Effector memory CD4-positive, alpha-beta T cell (primary cell): Measurements from ENCODE around the gene GPC6.

Source experiments
- DNase-seq, 3 donors: peaks; one replicate each; pipeline ENCODE4 v3.0.0-alpha.2; 2020
- H3K27ac ChIP-seq: 2 replicates; pipeline ENCODE4 v1.7.0; 2013; ENCODE audit warnings: mild to moderate bottlenecking, low read length, moderate library complexity; ENCODE audit not compliant: insufficient read depth, poor library complexity, severe bottlenecking
- H3K27me3 ChIP-seq: replicated peaks from 2 replicates; pipeline ENCODE4 v1.7.0; 2013; ENCODE audit warnings: mild to moderate bottlenecking, low read length; ENCODE audit not compliant: insufficient read depth, control insufficient read depth, poor library complexity, severe bottlenecking
- H3K36me3 ChIP-seq: 2 replicates; pipeline ENCODE4 v1.7.0; 2013; ENCODE audit warnings: mild to moderate bottlenecking, low read length, moderate library complexity; ENCODE audit not compliant: control insufficient read depth, insufficient read depth
- H3K4me1 ChIP-seq: 2 replicates; pipeline ENCODE4 v1.7.0; 2013; ENCODE audit warnings: low read length, mild to moderate bottlenecking; ENCODE audit not compliant: control insufficient read depth, insufficient read depth, poor library complexity, severe bottlenecking
- H3K4me3 ChIP-seq: 2 replicates; pipeline ENCODE4 v1.7.0; 2013; ENCODE audit warnings: low read length, low read depth, mild to moderate bottlenecking; ENCODE audit not compliant: insufficient read depth, poor library complexity, severe bottlenecking
- H3K9me3 ChIP-seq: 2 replicates; pipeline ENCODE4 v1.7.0; 2013; ENCODE audit warnings: mild to moderate bottlenecking, low read length, moderate library complexity; ENCODE audit not compliant: control insufficient read depth

The GPC6 gene

DNA sequence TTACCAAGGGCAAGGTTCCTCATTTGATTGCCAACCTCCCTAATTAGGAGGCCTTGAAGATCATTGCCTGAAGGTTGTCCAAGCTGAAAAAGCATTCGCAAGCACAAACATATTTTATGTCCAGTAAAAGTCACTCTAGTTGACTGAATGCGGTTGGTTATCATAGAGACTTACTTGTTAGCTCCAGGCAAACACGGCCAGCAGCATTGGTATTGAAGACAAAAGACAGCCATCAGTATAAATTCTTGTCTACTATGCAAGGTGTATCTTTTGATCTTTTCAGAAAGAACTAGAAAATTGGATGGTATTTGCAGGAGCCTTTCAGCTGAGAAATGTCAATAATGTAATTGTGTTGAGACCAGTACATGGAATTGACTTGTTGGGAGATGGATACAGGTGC, 129.9 kb downstream of the GPC6 start:
- Histone ChIP-seq H3K9me3 (no peaks in the 10 kb centered on the region), H3K4me1 (no peaks in the 10 kb centered on the region), H3K27ac (no peak overlapping the region), H3K27me3 (no peaks in the 10 kb centered on the region), H3K36me3 (no peaks in the 10 kb centered on the region), H3K4me3 (no peak overlapping the region)
- DNase-seq: no peak

DNA sequence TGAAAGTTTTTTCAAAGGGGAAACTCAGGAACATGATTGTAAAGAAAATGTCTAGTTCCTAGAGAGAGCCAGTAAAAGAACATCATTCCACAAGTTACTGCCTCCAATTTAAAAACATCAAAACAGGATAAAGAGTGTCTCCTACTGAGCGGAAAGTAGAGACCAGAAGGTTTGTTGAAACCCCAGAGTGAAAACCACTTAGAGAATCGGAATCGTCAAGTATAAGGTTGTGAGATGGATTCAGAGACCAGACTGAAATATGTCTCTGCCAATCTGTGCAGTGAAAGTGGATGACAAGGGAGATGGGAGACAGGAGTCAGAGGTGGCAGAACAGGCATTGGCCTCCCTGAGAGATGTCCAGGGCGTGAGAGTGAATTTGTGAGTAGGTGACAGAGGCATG, 133.4 kb downstream of the GPC6 start:
- no peak overlapping the region for H3K4me3 ChIP-seq
- H3K9me3 ChIP-seq: no peaks in the 10 kb centered on the region
- DNase-seq: no peak
- H3K36me3 ChIP-seq: no peaks in the 10 kb centered on the region
- H3K27ac ChIP-seq: no peak overlapping the region
- no peaks in the 10 kb centered on the region for H3K27me3 ChIP-seq
- H3K4me1 ChIP-seq: no peaks in the 10 kb centered on the region

DNA sequence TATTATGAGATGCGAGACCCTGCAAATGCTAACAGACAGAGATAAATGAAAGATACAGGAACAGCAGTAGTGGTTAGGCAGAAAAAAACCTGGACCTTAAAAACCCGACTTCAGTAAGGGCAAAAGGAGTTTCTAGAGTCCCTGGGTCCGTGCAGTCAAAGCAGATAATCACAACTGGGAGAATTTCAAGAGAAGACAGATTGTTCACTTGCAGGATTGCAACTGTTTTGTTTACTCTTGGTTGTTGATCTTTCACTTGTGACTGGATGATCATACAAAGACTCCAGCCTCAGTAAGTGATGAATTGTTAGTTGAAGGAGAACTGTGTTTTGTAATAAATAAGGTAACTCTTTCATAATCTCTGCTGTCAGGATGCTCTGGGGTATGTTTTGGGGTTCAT, 135.1 kb downstream of the GPC6 start:
- Histone ChIP-seq H3K9me3 (no peaks in the 10 kb centered on the region), H3K27me3 (no peaks in the 10 kb centered on the region), H3K36me3 (no peaks in the 10 kb centered on the region), H3K4me3 (no peak overlapping the region), H3K4me1 (no peaks in the 10 kb centered on the region), H3K27ac (no peak overlapping the region)
- no peak for DNase-seq

DNA sequence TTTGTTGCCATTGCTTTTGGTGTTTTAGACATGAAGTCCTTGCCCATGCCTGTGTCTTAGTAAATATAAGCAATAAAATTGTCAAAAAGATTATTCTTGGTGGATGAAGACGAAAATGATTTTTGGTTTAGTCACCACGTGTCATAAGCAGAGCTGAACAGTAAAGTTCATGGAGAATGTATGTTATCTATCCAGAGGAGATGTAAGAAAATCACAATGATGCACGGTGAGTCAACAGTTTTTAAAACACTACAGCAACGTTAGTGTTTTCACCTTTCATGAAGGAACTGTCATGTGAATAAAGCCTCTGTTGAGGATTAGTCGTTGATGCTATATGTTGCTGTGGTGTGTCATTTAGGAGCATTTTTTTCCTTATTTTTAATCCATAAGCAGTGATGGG, 137.6 kb downstream of the GPC6 start:
- no peak overlapping the region for H3K27ac ChIP-seq
- no peaks in the 10 kb centered on the region for H3K4me1 ChIP-seq
- H3K9me3 ChIP-seq: no peaks in the 10 kb centered on the region
- no peak overlapping the region for H3K4me3 ChIP-seq
- no peaks in the 10 kb centered on the region for H3K36me3 ChIP-seq
- DNase-seq: no peak
- no peaks in the 10 kb centered on the region for H3K27me3 ChIP-seq

DNA sequence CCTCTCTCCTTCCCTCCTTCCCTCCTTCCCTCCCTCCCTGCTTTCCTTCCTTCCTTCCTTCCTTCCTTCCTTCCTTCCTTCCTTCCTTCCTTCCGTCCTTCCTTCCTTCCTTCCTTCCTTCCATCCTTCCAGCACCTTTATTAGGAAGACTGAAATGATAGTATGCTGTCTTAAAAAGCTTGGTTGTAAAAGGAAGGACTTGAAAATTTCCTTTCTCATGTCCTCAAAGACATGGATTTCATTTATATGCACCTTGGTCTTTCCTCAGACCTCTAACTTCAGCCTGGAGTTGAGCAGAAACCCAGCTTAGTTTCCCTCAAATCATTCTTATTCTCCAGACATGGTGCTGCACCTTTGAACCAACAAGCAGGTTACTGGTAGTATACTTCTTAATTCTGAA, 141.7 kb downstream of the GPC6 start:
- DNase-seq: no peak
- no peaks in the 10 kb centered on the region for H3K4me1 ChIP-seq
- no peak overlapping the region for H3K27ac ChIP-seq
- H3K9me3 ChIP-seq: no peaks in the 10 kb centered on the region
- no peaks in the 10 kb centered on the region for H3K27me3 ChIP-seq
- no peaks in the 10 kb centered on the region for H3K36me3 ChIP-seq
- H3K4me3 ChIP-seq: no peak overlapping the region

DNA sequence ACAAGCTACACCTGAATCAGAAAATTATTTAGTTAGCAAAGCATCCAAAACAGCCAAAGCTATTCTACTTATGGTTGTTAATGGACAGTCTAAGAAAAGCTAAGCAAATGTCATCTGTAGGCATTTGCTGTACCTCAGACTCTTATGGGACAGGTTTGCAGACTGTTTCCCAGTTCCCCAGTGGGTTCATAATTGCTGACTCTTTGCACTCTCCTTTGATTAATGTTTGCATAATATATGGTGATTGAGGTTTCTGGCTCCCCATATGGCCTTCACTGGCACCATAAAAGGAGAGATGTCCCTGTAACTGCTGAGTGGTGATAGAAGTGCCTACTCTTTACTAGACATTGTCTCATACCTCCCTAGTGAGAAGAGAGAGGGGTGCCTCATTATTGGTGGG, 142.1 kb downstream of the GPC6 start:
- Histone ChIP-seq H3K4me1 (no peaks in the 10 kb centered on the region), H3K36me3 (no peaks in the 10 kb centered on the region), H3K27me3 (no peaks in the 10 kb centered on the region), H3K9me3 (no peaks in the 10 kb centered on the region), H3K4me3 (no peak overlapping the region), H3K27ac (no peak overlapping the region)
- DNase-seq: no peak

DNA sequence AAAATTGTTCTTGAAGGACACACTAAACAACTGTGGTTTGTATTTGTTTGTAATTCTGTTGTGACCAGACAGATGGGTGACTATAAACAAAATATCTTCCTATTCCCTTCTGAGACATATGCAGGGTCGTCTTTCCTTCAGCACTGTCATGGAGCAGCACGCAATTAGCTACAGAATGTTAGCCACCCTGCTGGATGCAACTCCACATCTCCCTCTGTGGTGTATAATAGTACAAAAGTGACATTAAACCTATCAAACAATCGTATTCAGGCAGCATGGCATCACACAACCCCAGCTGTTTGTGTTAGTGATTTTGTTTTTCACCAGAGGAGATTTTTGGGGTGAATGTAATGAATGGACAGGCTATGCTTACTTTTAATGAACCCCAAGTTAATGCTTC, 146.2 kb downstream of the GPC6 start:
- no peaks in the 10 kb centered on the region for H3K27me3 ChIP-seq
- no peak overlapping the region for H3K4me3 ChIP-seq
- H3K9me3 ChIP-seq: no peaks in the 10 kb centered on the region
- no peaks in the 10 kb centered on the region for H3K36me3 ChIP-seq
- H3K4me1 ChIP-seq: no peaks in the 10 kb centered on the region
- DNase-seq: no peak
- H3K27ac ChIP-seq: no peak overlapping the region

DNA sequence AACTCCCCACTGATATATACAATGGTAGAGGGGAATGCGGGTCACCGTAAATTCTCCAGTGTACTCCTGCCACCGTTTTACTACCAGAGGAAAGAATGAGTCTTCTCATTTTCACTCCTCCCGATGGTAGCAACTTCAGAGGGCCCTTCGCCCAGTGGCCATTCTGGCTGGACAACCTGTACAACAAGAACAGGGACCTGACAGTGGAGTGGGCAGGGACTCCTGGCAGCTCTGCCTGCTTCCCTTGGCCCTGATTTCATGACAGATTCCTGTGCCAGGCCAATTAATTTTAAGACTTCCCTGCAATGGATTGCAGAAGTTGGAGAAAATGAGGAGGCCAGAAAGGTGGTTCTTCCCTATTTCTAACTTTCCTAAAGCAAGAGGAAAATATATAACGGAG, 148.9 kb downstream of the GPC6 start:
- H3K27me3 ChIP-seq: no peaks in the 10 kb centered on the region
- H3K36me3 ChIP-seq: no peaks in the 10 kb centered on the region
- DNase-seq: no peak
- no peak overlapping the region for H3K27ac ChIP-seq
- no peaks in the 10 kb centered on the region for H3K4me1 ChIP-seq
- no peaks in the 10 kb centered on the region for H3K9me3 ChIP-seq
- H3K4me3 ChIP-seq: no peak overlapping the region

DNA sequence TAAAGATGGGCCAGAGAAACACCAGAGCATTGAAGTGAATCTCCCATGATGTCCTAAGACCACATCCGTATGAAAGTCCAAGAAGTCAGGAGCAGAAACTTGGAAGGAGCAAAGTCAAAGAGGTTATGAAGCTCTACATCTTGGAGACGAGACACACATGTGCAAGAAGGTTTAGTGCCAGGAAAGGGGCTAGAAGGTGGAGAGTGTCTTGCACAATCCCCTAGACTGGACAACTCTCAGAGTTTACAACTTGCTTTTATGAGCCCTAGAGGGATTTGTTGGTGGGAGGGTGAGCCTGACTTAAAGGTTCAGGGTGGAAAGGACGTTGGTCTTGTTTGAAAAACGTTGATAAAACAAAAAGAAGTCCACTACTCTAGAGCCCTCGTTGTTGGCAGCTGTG, 150.6 kb downstream of the GPC6 start:
- H3K27ac ChIP-seq: no peak overlapping the region
- no peaks in the 10 kb centered on the region for H3K9me3 ChIP-seq
- H3K4me3 ChIP-seq: no peak overlapping the region
- no peak for DNase-seq
- no peaks in the 10 kb centered on the region for H3K36me3 ChIP-seq
- H3K27me3 ChIP-seq: no peaks in the 10 kb centered on the region
- H3K4me1 ChIP-seq: no peaks in the 10 kb centered on the region

DNA sequence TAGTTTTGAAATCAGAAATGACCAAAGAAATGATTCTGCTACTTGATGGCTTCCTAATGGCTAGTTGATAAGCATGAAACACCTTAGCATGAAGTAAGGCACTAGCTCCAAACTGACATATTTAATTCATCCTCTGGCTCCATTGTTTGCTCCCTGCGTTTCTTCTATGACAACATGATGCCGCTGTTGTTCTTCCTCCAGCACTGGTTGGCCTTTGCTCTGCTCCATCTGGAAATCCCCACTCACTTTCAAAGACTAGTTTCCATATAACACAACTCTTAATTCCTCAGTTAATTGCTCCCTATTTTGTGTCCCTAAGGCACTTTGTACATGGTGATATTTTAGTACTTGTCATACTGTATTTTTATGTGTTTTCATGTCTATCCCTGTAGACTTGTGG, 151.6 kb downstream of the GPC6 start:
- Histone ChIP-seq H3K36me3 (no peaks in the 10 kb centered on the region), H3K27ac (no peak overlapping the region), H3K4me1 (no peaks in the 10 kb centered on the region), H3K4me3 (no peak overlapping the region), H3K27me3 (no peaks in the 10 kb centered on the region), H3K9me3 (no peaks in the 10 kb centered on the region)
- no peak for DNase-seq

DNA sequence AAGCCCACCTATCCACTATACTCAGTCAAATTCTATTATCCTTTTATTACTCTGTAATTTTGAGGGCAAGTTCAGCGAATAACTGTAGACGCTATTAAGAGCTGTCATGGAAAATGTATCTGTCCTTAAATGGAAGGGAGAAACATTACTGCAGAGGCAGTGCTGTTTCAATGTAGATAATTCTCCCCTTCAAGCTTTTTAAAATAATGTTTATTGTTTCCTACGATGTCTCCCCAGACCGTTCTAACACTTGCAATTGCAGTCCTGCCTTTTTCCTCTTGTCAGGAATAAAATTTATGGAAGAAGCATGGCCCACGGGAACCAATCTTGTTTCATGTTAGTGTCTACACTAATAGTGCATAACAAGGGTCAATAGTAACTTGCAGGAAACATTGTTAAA, 159.5 kb downstream of the GPC6 start:
- Histone ChIP-seq H3K4me1 (no peaks in the 10 kb centered on the region), H3K9me3 (no peaks in the 10 kb centered on the region), H3K27me3 (no peaks in the 10 kb centered on the region), H3K27ac (no peak overlapping the region), H3K4me3 (no peak overlapping the region), H3K36me3 (no peaks in the 10 kb centered on the region)
- DNase-seq: no peak
